ENCODE measurements around the gene GPR26.

GPR26 gene

DNA sequence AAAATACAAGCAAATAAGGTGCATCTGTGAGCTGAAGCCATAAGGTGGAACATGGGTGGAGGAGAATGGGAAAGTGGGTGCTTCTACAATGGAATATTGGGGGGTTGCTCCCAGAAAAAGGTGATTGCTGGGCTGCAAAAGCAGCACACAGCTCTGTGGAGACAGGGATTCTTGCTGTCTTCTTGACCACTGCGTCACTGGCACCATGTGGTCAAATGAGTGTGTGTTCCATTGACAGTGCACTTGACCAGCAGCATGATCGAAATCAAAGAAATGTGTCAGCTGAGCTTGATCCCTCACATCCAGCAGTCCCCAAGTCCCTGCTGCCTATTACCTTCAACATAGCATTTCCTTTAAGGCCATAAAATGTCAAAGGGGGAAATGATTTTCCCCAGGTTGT lies 56.2 kb downstream of the GPR26 start:
- Histone ChIP-seq H3K9me3 (ENCODE audit: insufficient read depth, low read length, severe bottlenecking) (peaks cover 4% of the 10 kb centered on the region), H2AFZ (ENCODE audit: low read depth, low read length) (no peak overlapping the region), H3K36me3 (ENCODE audit: insufficient read depth, low read length) (no peaks in the 10 kb centered on the region), H4K20me1 (ENCODE audit: insufficient read depth, low read length) (no peaks in the 10 kb centered on the region), H3K4me2 (ENCODE audit: insufficient read depth, low read length) (no peak overlapping the region), H3K4me3 (ENCODE audit: low read depth in 1 of 2, low read length in 2 of 2) (no peak overlapping the region), H3K27ac (ENCODE audit: low read length) (no peak overlapping the region), H3K27me3 (ENCODE audit: insufficient read depth, low read length, poor library complexity) (no peaks in the 10 kb centered on the region), H3K9ac (ENCODE audit: low read depth, low read length) (no peak overlapping the region), H3K79me2 (ENCODE audit: insufficient read depth, low read length) (no peaks in the 10 kb centered on the region), H3K4me1 (ENCODE audit: insufficient read depth, low read length) (no peaks in the 10 kb centered on the region)
- ATAC-seq (ENCODE audit: insufficient read depth, low read depth) (no peak), DNase-seq (no peak)
- TF ChIP-seq CTCF (IDR thresholded peaks at IDR 0.05; ENCODE audit: borderline replicate concordance, extremely low read depth, low read length, poor library complexity, severe bottlenecking) = no peak
- TF ChIP-seq EZH2 (IDR thresholded peaks at IDR 0.05; ENCODE audit: borderline replicate concordance, low read depth, low read length, severe bottlenecking) = no peak

DNA sequence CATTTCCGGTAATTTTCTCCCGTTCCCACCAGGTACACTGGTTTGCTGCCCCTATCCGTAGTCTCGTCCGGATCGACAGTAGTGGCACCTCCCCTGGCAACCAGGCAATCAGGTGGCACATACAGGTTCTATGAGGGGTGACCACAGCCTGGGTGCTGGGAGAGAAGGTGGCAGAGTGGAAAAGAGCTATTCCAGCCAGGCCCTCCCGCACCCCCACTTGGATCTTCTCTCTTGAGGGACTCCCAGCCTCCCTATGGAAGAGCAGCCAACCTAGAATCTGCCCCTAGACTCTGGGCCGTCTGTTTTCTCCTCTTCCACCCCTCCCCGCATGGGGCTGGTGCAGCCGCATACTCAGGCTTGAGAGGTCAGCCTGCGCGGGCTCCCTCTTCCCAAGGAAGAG lies 58.6 kb downstream of the GPR26 start:
- Histone ChIP-seq H2AFZ (ENCODE audit: low read depth, low read length) (no peak overlapping the region), H3K9me3 (ENCODE audit: insufficient read depth, low read length, severe bottlenecking) (no peaks in the 10 kb centered on the region), H3K27me3 (ENCODE audit: insufficient read depth, low read length, poor library complexity) (no peaks in the 10 kb centered on the region), H4K20me1 (ENCODE audit: insufficient read depth, low read length) (no peaks in the 10 kb centered on the region), H3K36me3 (ENCODE audit: insufficient read depth, low read length) (no peaks in the 10 kb centered on the region), H3K9ac (ENCODE audit: low read depth, low read length) (no peak overlapping the region), H3K4me2 (ENCODE audit: insufficient read depth, low read length) (no peak overlapping the region), H3K27ac (ENCODE audit: low read length) (no peak overlapping the region), H3K4me1 (ENCODE audit: insufficient read depth, low read length) (no peaks in the 10 kb centered on the region), H3K79me2 (ENCODE audit: insufficient read depth, low read length) (no peaks in the 10 kb centered on the region), H3K4me3 (ENCODE audit: low read depth in 1 of 2, low read length in 2 of 2) (no peak overlapping the region)
- no peak for ATAC-seq (ENCODE audit: insufficient read depth, low read depth)
- no peak for DNase-seq
- TF ChIP-seq CTCF (IDR thresholded peaks at IDR 0.05; ENCODE audit: borderline replicate concordance, extremely low read depth, low read length, poor library complexity, severe bottlenecking) (no peak), EZH2 (IDR thresholded peaks at IDR 0.05; ENCODE audit: borderline replicate concordance, low read depth, low read length, severe bottlenecking) (no peak)

DNA sequence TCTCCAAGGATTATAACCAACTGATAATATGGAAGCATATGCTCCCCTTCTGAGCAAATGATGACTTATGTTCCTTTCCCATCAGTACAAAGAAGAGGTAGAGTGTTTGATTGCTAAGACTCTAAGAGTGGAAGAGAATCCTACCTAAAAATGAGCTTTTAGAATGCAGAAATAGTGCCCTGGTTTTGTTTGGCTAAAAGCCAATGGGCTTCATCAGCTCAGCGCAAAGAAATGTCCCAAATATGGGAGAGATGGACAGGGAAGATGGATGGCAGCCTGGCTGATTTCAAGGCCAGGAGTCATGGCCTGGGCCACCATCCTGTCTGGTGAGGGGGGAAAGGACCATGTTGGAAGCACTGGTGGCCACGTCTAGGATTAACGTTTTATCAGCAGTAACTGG lies 60.2 kb downstream of the GPR26 start:
- Histone ChIP-seq H3K79me2 (ENCODE audit: insufficient read depth, low read length) (no peaks in the 10 kb centered on the region), H3K27me3 (ENCODE audit: insufficient read depth, low read length, poor library complexity) (no peaks in the 10 kb centered on the region), H3K9me3 (ENCODE audit: insufficient read depth, low read length, severe bottlenecking) (peaks cover 6% of the 10 kb centered on the region), H3K36me3 (ENCODE audit: insufficient read depth, low read length) (no peaks in the 10 kb centered on the region), H2AFZ (ENCODE audit: low read depth, low read length) (no peak overlapping the region), H3K27ac (ENCODE audit: low read length) (no peak overlapping the region), H3K4me1 (ENCODE audit: insufficient read depth, low read length) (no peaks in the 10 kb centered on the region), H3K4me3 (ENCODE audit: low read depth in 1 of 2, low read length in 2 of 2) (no peak overlapping the region), H4K20me1 (ENCODE audit: insufficient read depth, low read length) (no peaks in the 10 kb centered on the region), H3K4me2 (ENCODE audit: insufficient read depth, low read length) (no peak overlapping the region), H3K9ac (ENCODE audit: low read depth, low read length) (no peak overlapping the region)
- TF ChIP-seq EZH2 (IDR thresholded peaks at IDR 0.05; ENCODE audit: borderline replicate concordance, low read depth, low read length, severe bottlenecking) (no peak), CTCF (IDR thresholded peaks at IDR 0.05; ENCODE audit: borderline replicate concordance, extremely low read depth, low read length, poor library complexity, severe bottlenecking) (no peak)
- no peak for DNase-seq
- ATAC-seq (ENCODE audit: insufficient read depth, low read depth) = no peak

- H3K9me3 ChIP-seq (ENCODE audit: insufficient read depth, low read length, severe bottlenecking) = peaks cover 6% of the 10 kb centered on the region
- H3K27ac ChIP-seq (ENCODE audit: low read length) = no peak overlapping the region
- TF ChIP-seq EZH2 (IDR thresholded peaks at IDR 0.05; ENCODE audit: borderline replicate concordance, low read depth, low read length, severe bottlenecking) (no peak), CTCF (IDR thresholded peaks at IDR 0.05; ENCODE audit: borderline replicate concordance, extremely low read depth, low read length, poor library complexity, severe bottlenecking) (no peak)
- ATAC-seq (ENCODE audit: insufficient read depth, low read depth) = no peak
- H2AFZ ChIP-seq (ENCODE audit: low read depth, low read length) = no peak overlapping the region
- H3K36me3 ChIP-seq (ENCODE audit: insufficient read depth, low read length) = no peaks in the 10 kb centered on the region
- H4K20me1 ChIP-seq (ENCODE audit: insufficient read depth, low read length) = no peaks in the 10 kb centered on the region
- no peak overlapping the region for H3K9ac ChIP-seq (ENCODE audit: low read depth, low read length)
- DNase-seq = no peak
- no peak overlapping the region for H3K4me2 ChIP-seq (ENCODE audit: insufficient read depth, low read length)
- no peaks in the 10 kb centered on the region for H3K4me1 ChIP-seq (ENCODE audit: insufficient read depth, low read length)
- H3K4me3 ChIP-seq (ENCODE audit: low read depth in 1 of 2, low read length in 2 of 2) = no peak overlapping the region
- H3K27me3 ChIP-seq (ENCODE audit: insufficient read depth, low read length, poor library complexity) = no peaks in the 10 kb centered on the region
- H3K79me2 ChIP-seq (ENCODE audit: insufficient read depth, low read length) = no peaks in the 10 kb centered on the region
Measured at GRCh38 chr10:123726836-123727235, 60.7 kb downstream of the GPR26 start.
